Head of caudate nucleus (tissue), 42 donors: ENCODE results near the gene CSGALNACT2.

Experiments
- DNase-seq, 42 donors: peaks; one replicate each; pipeline versions ENCODE4 v3.0.0 to v3.0.0-alpha.2; 2020 to 2021; ENCODE audit warnings: mixed read lengths in 7 of 42
- intact Hi-C: fragments of 100-400 bp; cut with DNase I; formaldehyde crosslinking; loops from one replicate; pipeline ENCODE4 v1.15.0; 2022

Gene CSGALNACT2

DNA sequence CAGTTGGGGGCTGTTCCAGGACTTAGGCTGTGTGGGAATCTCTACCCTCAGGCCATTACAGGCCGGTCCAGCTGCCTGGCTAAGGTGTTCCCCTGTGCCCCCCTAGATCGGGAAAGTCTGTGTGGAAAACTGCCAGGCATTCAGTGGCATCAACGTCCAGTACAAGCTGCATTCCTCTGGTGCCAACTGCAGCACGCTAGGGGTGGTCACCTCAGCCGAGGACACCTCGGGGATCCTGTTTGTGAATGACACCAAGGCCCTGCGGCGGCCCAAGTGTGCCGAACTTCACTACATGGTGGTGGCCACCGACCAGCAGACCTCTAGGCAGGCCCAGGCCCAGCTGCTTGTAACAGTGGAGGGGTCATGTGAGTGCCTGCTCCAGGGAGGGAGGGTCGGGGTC lies 27.1 kb upstream of the CSGALNACT2 start:
- intact Hi-C loops = no loop called here
- DNase-seq = no peak

DNA sequence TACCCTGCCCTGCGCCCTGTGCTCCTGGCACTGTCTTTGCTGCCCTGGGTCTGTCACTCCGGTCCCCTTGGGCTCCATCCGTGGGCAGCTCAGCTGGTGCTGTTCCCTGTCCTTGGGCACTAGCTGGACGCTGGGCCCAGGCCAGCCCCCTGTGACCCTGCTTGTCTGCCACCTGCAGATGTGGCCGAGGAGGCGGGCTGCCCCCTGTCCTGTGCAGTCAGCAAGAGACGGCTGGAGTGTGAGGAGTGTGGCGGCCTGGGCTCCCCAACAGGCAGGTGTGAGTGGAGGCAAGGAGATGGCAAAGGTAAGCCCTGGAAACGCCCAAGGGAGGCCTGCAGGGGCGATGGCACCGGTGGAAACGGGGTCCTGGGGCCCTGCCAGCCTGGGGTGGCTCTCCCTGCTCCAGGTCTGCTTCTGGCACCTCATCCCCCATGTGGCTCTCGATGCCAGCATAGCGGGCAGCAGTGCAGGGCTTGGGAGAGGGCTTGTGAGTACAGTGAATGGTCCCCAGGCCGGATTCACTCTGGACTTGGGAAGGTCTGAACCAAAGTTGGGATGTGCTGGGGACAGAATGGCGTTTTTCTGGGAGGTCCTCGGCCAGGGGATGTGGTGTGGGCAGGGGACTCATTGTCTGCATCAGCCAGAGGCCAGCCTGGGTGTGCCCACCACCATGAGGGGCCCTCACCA lies 26.2 kb upstream of the CSGALNACT2 start:
- intact Hi-C loops = no loop called here

DNA sequence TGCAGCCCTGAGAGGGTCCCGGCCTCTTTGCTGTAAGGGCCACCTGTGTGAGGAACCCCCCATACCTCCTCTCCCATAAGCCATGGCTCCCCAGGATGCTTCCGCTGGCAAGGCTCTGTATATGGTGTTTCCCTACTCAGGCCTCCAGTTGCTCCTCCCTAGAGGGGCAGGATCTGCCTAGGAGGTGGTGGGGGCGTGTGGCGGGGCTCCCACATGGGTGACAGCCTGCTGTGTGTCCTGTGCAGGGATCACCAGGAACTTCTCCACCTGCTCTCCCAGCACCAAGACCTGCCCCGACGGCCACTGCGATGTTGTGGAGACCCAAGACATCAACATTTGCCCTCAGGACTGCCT lies 25.7 kb upstream of the CSGALNACT2 start:
- DNase-seq = no peak
- intact Hi-C loops = no loop called here

More for the DNA sequence above, 26.2 kb upstream of the CSGALNACT2 start:
- DNase-seq = no peak

DNA sequence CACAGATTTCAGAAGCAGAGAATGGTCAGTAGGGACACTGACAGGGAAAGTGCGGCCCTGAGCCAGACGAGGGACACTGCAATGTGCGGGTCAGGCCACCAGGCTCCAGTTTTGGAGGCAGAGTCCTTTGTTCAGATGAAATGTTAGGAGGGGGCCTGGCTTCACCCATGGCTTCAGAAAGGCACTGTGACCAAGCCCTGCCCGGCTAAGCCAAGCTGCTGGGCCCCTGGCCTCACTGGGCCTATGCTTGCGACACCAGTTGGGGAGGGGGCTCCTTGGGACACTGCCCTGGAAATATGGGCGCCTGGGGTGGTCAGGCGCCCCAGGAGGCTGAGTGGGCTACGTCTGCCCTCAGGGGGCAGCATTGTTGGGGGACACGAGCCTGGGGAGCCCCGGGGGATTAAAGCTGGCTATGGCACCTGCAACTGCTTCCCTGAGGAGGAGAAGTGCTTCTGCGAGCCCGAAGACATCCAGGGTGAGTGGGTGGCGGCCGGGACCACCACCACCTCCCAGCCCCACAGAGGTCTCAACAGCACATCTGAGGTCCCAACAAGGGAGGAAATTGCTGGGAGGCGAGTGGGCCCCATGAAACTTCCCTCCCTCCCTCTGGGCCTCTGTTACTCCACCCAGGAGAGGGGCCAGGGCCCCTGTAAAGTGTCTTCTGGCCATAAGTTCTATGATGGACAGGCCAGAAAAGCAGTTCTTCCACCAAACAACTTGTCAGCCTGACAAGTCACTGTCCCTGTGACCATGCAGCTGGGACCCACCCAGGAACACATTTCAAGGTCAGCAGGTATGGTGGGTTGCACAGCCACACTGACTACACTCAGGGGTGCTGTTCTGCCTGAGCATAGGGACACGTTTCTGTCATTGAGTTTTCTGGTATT lies 24.8 kb upstream of the CSGALNACT2 start:
- intact Hi-C loops = no loop called here
- no peak for DNase-seq

DNA sequence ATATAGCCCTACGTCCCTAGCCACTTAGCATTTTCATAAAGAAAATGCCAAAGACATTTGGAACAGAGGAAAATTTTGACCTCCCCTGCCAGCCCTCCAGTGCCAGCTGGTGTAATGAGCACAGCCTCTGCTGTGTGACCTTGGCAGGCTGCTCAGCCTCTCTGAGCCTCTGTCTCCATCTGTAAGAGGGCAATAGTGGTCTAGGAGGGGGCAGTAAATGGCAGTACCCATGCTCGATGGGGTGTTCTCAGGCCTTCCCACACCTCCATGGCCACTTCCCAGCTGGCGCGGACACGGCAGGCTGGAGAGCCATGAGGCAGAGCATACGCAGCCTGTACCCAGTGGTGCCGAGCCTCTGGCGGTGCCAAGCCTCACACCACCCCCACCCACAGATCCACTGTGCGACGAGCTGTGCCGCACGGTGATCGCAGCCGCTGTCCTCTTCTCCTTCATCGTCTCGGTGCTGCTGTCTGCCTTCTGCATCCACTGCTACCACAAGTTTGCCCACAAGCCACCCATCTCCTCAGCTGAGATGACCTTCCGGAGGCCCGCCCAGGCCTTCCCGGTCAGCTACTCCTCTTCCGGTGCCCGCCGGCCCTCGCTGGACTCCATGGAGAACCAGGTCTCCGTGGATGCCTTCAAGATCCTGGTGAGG lies 24.0 kb upstream of the CSGALNACT2 start:
- DNase-seq = no peak

DNA sequence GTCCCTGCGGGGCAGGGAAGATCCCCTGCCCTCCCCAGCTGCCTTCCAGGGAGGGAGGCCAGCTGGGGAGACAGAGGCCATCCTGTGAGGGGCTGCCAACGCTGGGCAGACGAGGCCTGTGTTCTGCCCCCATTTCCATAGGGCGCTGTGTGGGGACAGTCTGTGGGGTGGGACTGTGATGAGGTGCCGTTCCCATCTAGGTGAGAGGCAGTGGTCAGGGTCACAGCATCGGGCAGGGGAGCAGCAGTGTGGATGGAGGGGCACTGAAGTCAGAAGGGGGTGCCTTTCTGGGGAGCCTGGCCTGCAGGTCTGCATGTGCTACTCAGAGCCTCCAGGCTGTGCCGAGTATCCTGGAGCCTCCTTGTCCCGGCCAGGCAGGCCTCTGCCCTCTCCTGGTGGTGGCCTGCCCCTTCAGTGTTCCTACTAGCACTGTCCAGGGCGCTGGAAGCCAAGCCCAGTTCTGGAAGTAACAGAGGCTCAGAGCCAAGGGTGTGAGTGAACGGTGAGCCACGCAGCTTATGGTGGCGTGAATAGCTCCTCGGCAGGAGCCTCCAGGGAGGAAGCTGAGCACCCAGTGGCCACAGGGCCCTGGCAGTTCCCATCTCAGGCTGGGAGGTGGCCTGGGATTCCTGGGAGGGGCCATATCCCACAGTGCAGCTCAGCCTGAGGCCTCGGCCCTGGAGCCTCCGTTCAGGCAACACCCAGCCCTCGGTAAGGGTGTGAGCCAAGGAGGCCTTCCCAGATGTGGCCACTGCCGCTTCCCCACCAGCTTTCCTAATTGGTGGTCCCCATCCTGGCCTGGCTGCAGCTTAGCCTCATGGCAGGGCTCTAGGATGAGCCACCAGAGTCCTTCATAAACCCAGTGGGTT lies 23.3 kb upstream of the CSGALNACT2 start:
- DNase-seq = no peak
- intact Hi-C loops = no loop called here

More for the DNA sequence above, 24.0 kb upstream of the CSGALNACT2 start:
- intact Hi-C loops = no loop called here

DNA sequence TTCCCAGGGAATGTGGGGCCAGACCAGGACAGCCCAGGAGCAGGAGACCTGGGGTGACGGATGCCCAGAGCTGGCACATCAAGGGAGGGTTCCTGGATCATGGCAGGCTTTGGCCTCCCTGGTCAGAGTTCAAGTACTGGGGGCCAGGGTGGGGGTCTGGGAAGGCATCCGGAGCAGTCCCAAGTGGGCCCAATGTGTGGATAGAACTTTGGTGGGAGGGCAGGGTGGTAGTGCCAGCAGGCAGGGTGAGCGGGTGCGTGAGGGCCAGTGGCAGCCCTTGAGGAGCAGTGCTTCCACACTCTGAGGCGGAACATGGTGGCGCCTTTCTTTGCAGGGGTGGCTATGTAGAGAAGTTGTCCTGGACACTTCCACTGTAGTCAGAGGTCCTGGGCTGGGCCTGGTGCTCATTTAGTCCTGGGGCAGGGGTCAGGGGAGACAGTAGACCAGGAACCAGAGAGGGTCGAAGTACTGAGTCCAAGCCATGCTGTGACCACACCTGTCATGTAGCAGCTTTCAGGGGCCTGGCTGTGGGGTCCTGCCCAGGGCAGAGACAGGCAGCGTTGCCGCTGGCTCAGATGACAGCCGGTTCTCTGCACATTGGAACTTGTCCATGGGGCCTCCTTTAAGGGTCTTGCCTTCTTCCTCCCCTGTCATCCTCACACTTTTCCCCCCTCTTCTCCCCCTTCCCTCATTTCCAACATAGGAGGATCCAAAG lies 22.2 kb upstream of the CSGALNACT2 start:
- intact Hi-C loops = no loop called here
- DNase-seq = peak in 1 of 42 donors; percentile 23

DNA sequence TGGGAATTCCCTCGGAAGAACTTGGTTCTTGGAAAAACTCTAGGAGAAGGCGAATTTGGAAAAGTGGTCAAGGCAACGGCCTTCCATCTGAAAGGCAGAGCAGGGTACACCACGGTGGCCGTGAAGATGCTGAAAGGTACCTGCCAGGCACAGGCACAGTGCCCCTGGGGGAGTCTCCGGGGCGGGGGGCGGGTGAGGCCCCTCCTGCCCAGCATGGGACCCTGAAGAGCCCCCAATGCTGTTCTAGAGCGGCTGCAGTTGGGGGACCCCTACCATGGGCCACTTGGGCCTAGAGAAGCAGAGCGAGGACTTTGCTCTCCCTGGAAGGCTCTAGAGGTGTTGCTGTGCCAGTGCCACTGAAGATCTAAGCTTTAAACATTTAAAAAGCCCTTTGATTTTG lies 21.6 kb upstream of the CSGALNACT2 start:
- DNase-seq = no peak
- intact Hi-C loops = no loop called here

DNA sequence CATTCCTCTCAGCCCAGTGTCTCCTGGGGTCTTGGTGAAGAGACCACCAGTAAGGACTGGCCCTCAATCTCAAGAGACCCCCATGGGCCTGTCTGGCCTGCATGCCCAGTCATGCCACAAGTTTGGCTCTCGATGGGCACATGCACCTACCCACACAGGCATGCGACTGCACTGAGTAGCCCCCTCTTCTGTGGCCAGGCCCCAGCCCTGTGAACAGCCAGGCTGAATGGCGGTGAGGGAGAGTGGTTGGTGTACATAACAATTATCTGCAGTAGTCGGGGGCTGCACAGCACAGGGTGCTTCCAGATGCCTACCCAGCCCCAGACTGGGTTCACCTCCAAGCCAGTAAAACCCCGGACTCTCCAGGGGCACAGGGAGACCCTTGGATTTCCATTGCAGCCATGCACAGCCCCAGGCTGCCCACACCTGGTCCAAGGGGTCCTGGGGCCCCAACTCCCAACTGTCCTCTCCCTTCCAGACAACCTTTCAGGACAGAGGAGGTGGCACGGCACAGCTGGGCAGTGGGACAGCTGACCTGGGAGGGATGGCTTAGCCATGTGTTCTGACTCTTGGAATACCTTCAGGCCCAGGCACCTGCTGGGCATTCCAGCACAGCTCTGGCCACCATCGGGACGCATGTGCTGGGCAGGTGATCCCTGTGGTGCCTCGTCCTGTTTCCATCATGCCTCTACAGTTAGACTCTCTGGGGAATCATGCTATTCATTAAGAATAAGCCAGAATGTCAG lies 21.0 kb upstream of the CSGALNACT2 start:
- intact Hi-C loops = no loop called here

DNA sequence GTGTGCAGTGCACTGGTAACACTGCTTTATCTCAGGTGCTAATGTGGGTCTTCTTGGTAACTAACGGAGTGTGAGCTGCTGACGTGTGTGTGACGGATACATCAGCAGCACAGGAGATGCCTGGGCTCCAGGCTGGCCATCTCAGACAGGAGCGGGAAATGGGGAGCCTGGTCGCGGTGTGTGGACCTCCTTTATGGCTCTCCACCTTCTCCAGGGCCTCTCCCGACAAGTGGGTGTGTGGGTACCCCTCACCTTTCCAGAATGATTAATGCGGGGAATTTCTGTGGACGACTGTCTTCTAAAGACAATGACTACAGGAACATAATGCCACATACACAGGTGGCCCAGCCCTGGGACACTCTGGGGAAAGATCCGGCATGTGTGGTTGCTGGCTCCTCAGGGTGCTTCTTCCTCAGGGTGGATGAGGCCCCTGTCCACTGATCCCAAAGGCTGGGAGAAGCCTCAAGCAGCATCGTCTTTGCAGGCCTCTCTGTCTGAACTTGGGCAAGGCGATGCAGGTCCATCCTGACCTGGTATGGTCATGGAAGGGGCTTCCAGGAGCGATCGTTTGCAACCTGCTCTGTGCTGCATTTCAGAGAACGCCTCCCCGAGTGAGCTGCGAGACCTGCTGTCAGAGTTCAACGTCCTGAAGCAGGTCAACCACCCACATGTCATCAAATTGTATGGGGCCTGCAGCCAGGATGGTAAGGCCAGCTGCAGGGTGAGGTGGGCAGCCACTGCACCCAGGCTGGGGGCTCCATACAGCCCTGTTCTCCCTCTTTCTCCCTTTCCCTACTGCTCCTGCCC lies 20.3 kb upstream of the CSGALNACT2 start:
- DNase-seq = peak in 2 of 42 donors; percentile 11 to 18
- intact Hi-C loops = no loop called here

More for the DNA sequence above, 21.0 kb upstream of the CSGALNACT2 start:
- DNase-seq = peak in 1 of 42 donors; percentile 21

DNA sequence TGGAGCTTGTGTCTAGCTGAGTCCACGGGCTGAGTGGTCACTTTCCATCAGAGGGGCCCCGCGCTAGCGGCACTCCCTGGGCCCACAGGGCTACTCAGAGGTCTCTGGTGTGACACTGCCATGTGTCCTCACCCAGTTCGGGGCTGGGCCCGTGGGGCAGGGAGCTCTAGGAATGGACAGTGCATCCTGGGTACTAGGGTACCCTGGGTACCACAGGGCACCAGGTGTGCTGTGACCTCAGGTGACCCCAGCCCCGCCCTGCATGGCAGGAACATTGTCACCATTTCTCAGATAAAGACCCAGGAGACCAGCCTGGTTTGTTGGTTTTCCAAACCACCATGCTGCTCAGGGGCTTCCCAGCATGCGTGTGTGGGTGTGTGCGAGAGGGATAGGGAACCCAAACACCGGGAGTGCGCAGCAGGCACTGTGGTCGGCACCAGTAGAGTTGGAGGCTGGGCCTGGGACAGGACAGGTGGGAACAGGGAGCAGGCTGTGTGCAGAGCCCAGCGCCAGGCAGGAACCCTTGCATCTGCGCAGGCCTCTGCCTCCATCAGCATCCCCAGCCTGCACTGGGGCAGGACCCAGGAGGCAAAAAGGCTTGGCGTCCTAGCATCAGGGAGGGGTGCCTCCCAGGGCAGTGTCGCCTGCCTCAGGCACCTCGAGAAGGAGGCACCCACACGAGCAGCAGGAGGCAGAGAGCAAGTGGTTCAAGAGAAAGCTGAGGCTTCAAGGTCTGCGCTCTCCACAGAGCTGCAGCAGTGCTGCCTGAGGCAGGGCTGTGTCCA lies 19.4 kb upstream of the CSGALNACT2 start:
- peak in 1 of 42 donors; percentile 14 for DNase-seq
- intact Hi-C loops = no loop called here

DNA sequence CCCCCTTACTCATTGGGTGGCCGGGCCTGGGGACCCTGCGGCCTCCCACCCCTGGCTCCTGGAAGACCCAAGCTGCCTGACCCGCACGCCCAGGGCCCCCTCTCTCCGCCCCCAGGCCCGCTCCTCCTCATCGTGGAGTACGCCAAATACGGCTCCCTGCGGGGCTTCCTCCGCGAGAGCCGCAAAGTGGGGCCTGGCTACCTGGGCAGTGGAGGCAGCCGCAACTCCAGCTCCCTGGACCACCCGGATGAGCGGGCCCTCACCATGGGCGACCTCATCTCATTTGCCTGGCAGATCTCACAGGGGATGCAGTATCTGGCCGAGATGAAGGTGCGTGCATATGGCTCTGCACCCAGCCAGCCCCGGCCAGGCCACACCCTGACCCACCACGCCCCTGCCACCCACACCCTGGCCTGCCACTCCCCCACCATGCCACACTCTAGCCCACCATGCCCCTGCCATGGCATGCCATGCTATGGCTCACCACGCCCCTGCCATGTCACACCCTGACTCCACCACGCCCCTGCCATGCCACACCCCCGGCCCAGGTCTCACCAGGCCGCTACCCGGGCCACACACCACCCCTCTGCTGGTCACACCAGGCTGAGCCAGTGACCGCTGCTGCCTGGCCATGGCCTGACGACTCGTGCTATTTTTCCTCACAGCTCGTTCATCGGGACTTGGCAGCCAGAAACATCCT lies 18.7 kb upstream of the CSGALNACT2 start:
- DNase-seq = peak in 3 of 42 donors; percentile 15 to 31 (median 27)
- intact Hi-C loops = no loop called here

DNA sequence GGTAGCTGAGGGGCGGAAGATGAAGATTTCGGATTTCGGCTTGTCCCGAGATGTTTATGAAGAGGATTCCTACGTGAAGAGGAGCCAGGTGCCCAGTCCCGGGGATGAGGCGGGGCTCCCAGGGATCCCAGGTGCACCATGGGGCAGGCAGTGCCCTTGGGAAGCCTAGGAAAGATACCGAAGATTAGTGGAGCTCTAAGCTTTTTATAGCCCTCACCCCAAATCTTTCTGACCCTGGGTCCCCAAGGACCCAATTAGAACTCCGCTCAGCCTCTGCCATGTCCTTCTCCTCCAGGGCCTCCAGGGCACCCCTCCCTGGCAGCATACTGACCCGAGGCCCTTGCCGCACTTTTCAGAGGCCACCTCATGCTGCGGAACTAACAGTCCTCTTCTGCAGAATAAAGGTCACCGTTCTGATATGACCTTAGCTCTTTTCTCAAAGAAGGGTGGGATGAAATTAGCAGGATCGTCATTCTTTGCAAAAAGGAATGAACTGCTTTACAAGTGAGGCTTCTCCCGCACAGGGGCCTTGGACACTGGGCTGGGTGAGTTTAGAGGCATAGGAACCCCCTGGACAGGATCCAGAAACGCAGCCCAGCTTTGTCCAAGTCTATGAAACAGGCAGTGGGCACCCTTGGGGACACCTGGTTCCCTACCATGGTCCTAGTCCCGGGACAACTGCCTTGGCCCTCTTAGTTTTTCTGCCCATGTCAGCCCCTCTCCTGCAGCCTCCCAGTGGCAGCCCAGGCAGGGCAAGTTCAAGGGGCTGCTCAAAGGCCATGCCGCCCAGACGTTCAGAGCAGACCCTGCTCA lies 17.9 kb upstream of the CSGALNACT2 start:
- peak in 4 of 42 donors; percentile 19 to 24 (median 22) for DNase-seq
- intact Hi-C loops = no loop called here

DNA sequence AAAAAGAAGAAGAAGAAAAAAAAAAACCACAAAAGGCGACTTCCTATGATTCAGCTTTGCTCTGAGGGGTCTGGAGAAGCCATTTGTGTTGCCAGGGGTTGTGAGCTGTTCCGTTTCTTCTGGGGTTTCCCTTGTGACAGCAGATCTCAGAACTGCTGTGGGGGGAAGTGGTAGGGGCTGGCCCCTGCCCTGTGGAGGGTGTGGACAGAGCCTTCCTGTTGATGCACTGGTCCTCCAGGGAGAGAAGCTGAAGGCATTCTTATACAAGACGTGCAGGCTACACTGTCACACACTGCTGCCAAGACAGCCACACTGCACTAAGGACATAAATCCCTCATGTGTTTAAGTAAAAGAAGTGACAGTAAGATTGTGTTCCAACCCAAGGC lies 17.3 kb upstream of the CSGALNACT2 start:
- DNase-seq = peak in 4 of 42 donors; percentile 16 to 37 (median 25)
- intact Hi-C loops = no loop called here

DNA sequence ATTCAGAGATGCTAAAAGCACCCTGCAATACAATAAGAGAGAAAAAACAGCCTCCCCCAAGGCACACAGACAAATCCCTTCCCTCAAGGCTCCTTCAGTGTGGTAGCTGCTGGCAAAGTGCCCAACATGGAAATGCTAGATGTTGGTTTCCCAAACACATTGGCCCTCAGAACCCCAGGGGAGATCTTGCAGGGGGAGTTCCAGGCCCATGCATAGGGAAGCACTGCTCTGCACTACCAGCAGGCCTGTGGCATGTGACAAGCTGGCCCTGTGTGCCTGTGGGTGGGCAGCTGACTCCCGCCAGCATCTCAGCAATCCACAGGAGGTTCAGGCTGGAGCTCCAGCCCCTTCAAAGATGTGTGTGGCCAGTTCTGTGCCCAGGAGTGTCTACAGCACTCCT lies 16.8 kb upstream of the CSGALNACT2 start:
- intact Hi-C loops = no loop called here
- peak in 3 of 42 donors; percentile 5 to 32 (median 26) for DNase-seq
